ENCODE results near the gene ELN. TPM values are rescaled to one million over a fixed set of nuclear protein-coding genes. Genes with fewer than 3 reads are reported as not detected.

ELN gene
- total and polyA plus RNA-seq, 2 donors (not counting 3 experiments of a cell fraction or from before 2014, with no cell fraction given) = 1.7 to 2.6 TPM

- CTCF ChIA-PET = no interaction called here
- BruUV-seq (replicated peaks) = no TSS peak
- dilution Hi-C loops (cut with MboI; ENCODE audit: extremely low pct_ligation_motif_present, low sequenced_read_pairs) = no loop called here
- H3K36me3 ChIP-seq (ENCODE audit: control insufficient read depth in 2 of 2, extremely low read depth in 1 of 2, insufficient read depth in 2 of 2, low read length in 2 of 2) = no peaks in the 10 kb centered on the region
- H3K4me3 ChIP-seq (replicated peaks in 1 of 3; ENCODE audit: insufficient read depth in 1 of 3, low read depth in 1 of 3, low read length in 3 of 3) = no peak overlapping the region
- FAIRE-seq = no peak
- intact Hi-C loops (cut with micrococcal nuclease) = no loop called here
- no peak overlapping the region for H3K4me2 ChIP-seq (ENCODE audit: insufficient read depth, low read length)
- no peak overlapping the region for H3K9ac ChIP-seq (replicated peaks; ENCODE audit: extremely low read depth, insufficient read depth, low read length)
- H3K27me3 ChIP-seq (ENCODE audit: control insufficient read depth in 2 of 2, insufficient read depth in 2 of 2, low read length in 2 of 2) = no peaks in the 10 kb centered on the region
- no peaks in the 10 kb centered on the region for H3K9me1 ChIP-seq (replicated peaks; ENCODE audit: control insufficient read depth, extremely low read depth, insufficient read depth, low read length)
- no peak for DNase-seq (ENCODE audit: low read depth, low spot score)
- H3K4me1 ChIP-seq (ENCODE audit: control insufficient read depth, extremely low read depth, insufficient read depth, low read length) = no peaks in the 10 kb centered on the region
- TF ChIP-seq JUN (IDR thresholded peaks at IDR 0.05; ENCODE audit: borderline replicate concordance, insufficient read depth, insufficient read length, low read depth) (no peak), CTCF (IDR thresholded peaks at IDR 0.05; ENCODE audit: extremely low read depth in 1 of 2, insufficient read depth in 1 of 2, low read depth in 1 of 2, low read length in 2 of 2) (no peak), EZH2 (IDR thresholded peaks at IDR 0.05; ENCODE audit: borderline replicate concordance, low read depth, low read length, severe bottlenecking) (no peak), POLR2A (IDR thresholded peaks at IDR 0.05; ENCODE audit: low read depth, low read length) (no peak), FOS (IDR thresholded peaks at IDR 0.05; ENCODE audit: borderline replicate concordance, insufficient read depth, low read length) (no peak), POLR2AphosphoS5 (IDR thresholded peaks at IDR 0.05; ENCODE audit: insufficient read depth, low read depth, low read length) (no peak), MYC (IDR thresholded peaks at IDR 0.05; ENCODE audit: low read depth, low read length) (no peak), GATA2 (IDR thresholded peaks at IDR 0.05; ENCODE audit: insufficient read depth, insufficient read length, low read depth, low read length) (no peak)
- TF ChIP-seq, protein P1, sequence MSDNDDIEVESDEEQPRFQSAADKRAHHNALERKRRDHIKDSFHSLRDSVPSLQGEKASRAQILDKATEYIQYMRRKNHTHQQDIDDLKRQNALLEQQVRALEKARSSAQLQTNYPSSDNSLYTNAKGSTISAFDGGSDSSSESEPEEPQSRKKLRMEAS (IDR thresholded peaks at IDR 0.05; ENCODE audit: insufficient read depth, insufficient read length) = no peak
- no peaks in the 10 kb centered on the region for H3K79me2 ChIP-seq (ENCODE audit: control insufficient read depth, insufficient read depth, low read length)
- H3K9me3 ChIP-seq (replicated peaks; ENCODE audit: control insufficient read depth, insufficient read depth, low read length) = no peaks in the 10 kb centered on the region
- POLR2A ChIA-PET = no interaction called here
- H3K27ac ChIP-seq (ENCODE audit: insufficient read depth, low read depth, low read length) = no peak overlapping the region
- no peak overlapping the region for H2AFZ ChIP-seq (ENCODE audit: low read depth, low read length)
- H4K20me1 ChIP-seq (replicated peaks; ENCODE audit: control insufficient read depth, extremely low read depth, insufficient read depth, low read length) = no peaks in the 10 kb centered on the region
Observed at GRCh38 chr7:74049997-74050798, 22.2 kb downstream of the ELN start.

Measured in endothelial cell of umbilical vein (primary cell).